ENCODE data around the gene LHX2. TPM values are rescaled to one million over a fixed set of nuclear protein-coding genes. Genes with fewer than 3 reads are reported as not detected.

Gene LHX2
- total and polyA plus RNA-seq, 9 donors, result 0.41 to 1.5 (median 0.68) TPM

- Histone ChIP-seq H3K36me3 (ENCODE audit: control insufficient read depth, insufficient read depth, low read length) (no peaks in the 10 kb centered on the region), H3K27me3 (ENCODE audit: control insufficient read depth, insufficient read depth, low read length) (peaks cover 56% of the 10 kb centered on the region), H3K27ac (ENCODE audit: low read length) (no peak overlapping the region), H3K4me1 (ENCODE audit: control insufficient read depth, insufficient read depth, low read length) (peaks cover 4% of the 10 kb centered on the region), H3K9me3 (replicated peaks; ENCODE audit: control insufficient read depth, low read depth, low read length) (no peaks in the 10 kb centered on the region), H3K4me3 (ENCODE audit: low read length) (no peak overlapping the region)
- WGBS (ENCODE audit: insufficient coverage), result 82% methylated on average over 3 of the region's 3 CpGs
- no peak for DNase-seq
These were observed 22.4 kb downstream of the LHX2 start for GRCh38 chr9:124033967-124034366.

- H3K27ac ChIP-seq (ENCODE audit: low read length), result no peak overlapping the region
- no peaks in the 10 kb centered on the region for H3K36me3 ChIP-seq (ENCODE audit: control insufficient read depth, insufficient read depth, low read length)
- no peaks in the 10 kb centered on the region for H3K9me3 ChIP-seq (replicated peaks; ENCODE audit: control insufficient read depth, low read depth, low read length)
- WGBS (ENCODE audit: insufficient coverage), result 80% methylated on average over 12 of the region's 17 CpGs
- peaks cover 2% of the 10 kb centered on the region for H3K4me1 ChIP-seq (ENCODE audit: control insufficient read depth, insufficient read depth, low read length)
- DNase-seq, result no peak
- H3K4me3 ChIP-seq (ENCODE audit: low read length), result no peak overlapping the region
- H3K27me3 ChIP-seq (ENCODE audit: control insufficient read depth, insufficient read depth, low read length), result peaks cover 64% of the 10 kb centered on the region
These were observed 23.6 kb downstream of the LHX2 start for GRCh38 chr9:124035001-124035650.

GRCh38 chr9:124036578-124036977, 25.0 kb downstream of the LHX2 start:
- no peak for DNase-seq
- peaks cover 65% of the 10 kb centered on the region for H3K27me3 ChIP-seq (ENCODE audit: control insufficient read depth, insufficient read depth, low read length)
- 100% methylated on average over 1 of the region's 1 CpG for WGBS (ENCODE audit: insufficient coverage)

GRCh38 chr9:124037790-124038189, 26.2 kb downstream of the LHX2 start:
- WGBS (ENCODE audit: insufficient coverage), result 55% methylated on average over 6 of the region's 6 CpGs
- no peak overlapping the region for H3K4me3 ChIP-seq (ENCODE audit: low read length)
- H3K27me3 ChIP-seq (ENCODE audit: control insufficient read depth, insufficient read depth, low read length), result peaks cover 65% of the 10 kb centered on the region
- H3K4me1 ChIP-seq (ENCODE audit: control insufficient read depth, insufficient read depth, low read length), result peaks cover 16% of the 10 kb centered on the region
- DNase-seq, result no peak
- no peaks in the 10 kb centered on the region for H3K36me3 ChIP-seq (ENCODE audit: control insufficient read depth, insufficient read depth, low read length)
- no peaks in the 10 kb centered on the region for H3K9me3 ChIP-seq (replicated peaks; ENCODE audit: control insufficient read depth, low read depth, low read length)
- H3K27ac ChIP-seq (ENCODE audit: low read length), result no peak overlapping the region

More at GRCh38 chr9:124036578-124036977, 25.0 kb downstream of the LHX2 start:
- no peak overlapping the region for H3K27ac ChIP-seq (ENCODE audit: low read length)
- no peak overlapping the region for H3K4me3 ChIP-seq (ENCODE audit: low read length)
- H3K4me1 ChIP-seq (ENCODE audit: control insufficient read depth, insufficient read depth, low read length), result peaks cover 6% of the 10 kb centered on the region
- no peaks in the 10 kb centered on the region for H3K36me3 ChIP-seq (ENCODE audit: control insufficient read depth, insufficient read depth, low read length)
- H3K9me3 ChIP-seq (replicated peaks; ENCODE audit: control insufficient read depth, low read depth, low read length), result no peaks in the 10 kb centered on the region

- Histone ChIP-seq H3K4me1 (ENCODE audit: control insufficient read depth, insufficient read depth, low read length) (peaks cover 16% of the 10 kb centered on the region), H3K9me3 (replicated peaks; ENCODE audit: control insufficient read depth, low read depth, low read length) (no peaks in the 10 kb centered on the region), H3K27ac (ENCODE audit: low read length) (no peak overlapping the region), H3K4me3 (ENCODE audit: low read length) (no peak overlapping the region), H3K36me3 (ENCODE audit: control insufficient read depth, insufficient read depth, low read length) (no peaks in the 10 kb centered on the region), H3K27me3 (ENCODE audit: control insufficient read depth, insufficient read depth, low read length) (peaks cover 65% of the 10 kb centered on the region)
- no peak for DNase-seq
- 40% methylated on average over 1 of the region's 6 CpGs for WGBS (ENCODE audit: insufficient coverage)
These were observed 26.7 kb downstream of the LHX2 start for GRCh38 chr9:124038239-124038638.

GRCh38 chr9:124038790-124039633, 27.4 kb downstream of the LHX2 start:
- Histone ChIP-seq H3K4me1 (ENCODE audit: control insufficient read depth, insufficient read depth, low read length) (peaks cover 16% of the 10 kb centered on the region), H3K27me3 (ENCODE audit: control insufficient read depth, insufficient read depth, low read length) (peaks cover 61% of the 10 kb centered on the region), H3K4me3 (ENCODE audit: low read length) (no peak overlapping the region), H3K36me3 (ENCODE audit: control insufficient read depth, insufficient read depth, low read length) (no peaks in the 10 kb centered on the region), H3K27ac (ENCODE audit: low read length) (no peak overlapping the region), H3K9me3 (replicated peaks; ENCODE audit: control insufficient read depth, low read depth, low read length) (no peaks in the 10 kb centered on the region)
- DNase-seq, result no peak
- 61% methylated on average over 8 of the region's 9 CpGs for WGBS (ENCODE audit: insufficient coverage)

- 13% methylated on average over 13 of the region's 21 CpGs for WGBS (ENCODE audit: insufficient coverage)
These were observed 28.8 kb downstream of the LHX2 start for GRCh38 chr9:124040186-124040931.

GRCh38 chr9:124040935-124041816, 29.6 kb downstream of the LHX2 start:
- Histone ChIP-seq H3K27ac (ENCODE audit: low read length) (no peak overlapping the region), H3K4me3 (ENCODE audit: low read length) (peak overlapping the region; percentile 36), H3K27me3 (ENCODE audit: control insufficient read depth, insufficient read depth, low read length) (peaks cover 70% of the 10 kb centered on the region), H3K4me1 (ENCODE audit: control insufficient read depth, insufficient read depth, low read length) (peaks cover 22% of the 10 kb centered on the region), H3K36me3 (ENCODE audit: control insufficient read depth, insufficient read depth, low read length) (no peaks in the 10 kb centered on the region), H3K9me3 (replicated peaks; ENCODE audit: control insufficient read depth, low read depth, low read length) (no peaks in the 10 kb centered on the region)
- no peak for DNase-seq
- 9% methylated on average over 46 of the region's 55 CpGs for WGBS (ENCODE audit: insufficient coverage)

More at GRCh38 chr9:124040186-124040931, 28.8 kb downstream of the LHX2 start:
- peaks cover 17% of the 10 kb centered on the region for H3K4me1 ChIP-seq (ENCODE audit: control insufficient read depth, insufficient read depth, low read length)
- peaks cover 63% of the 10 kb centered on the region for H3K27me3 ChIP-seq (ENCODE audit: control insufficient read depth, insufficient read depth, low read length)
- no peaks in the 10 kb centered on the region for H3K9me3 ChIP-seq (replicated peaks; ENCODE audit: control insufficient read depth, low read depth, low read length)
- H3K27ac ChIP-seq (ENCODE audit: low read length), result no peak overlapping the region
- H3K4me3 ChIP-seq (ENCODE audit: low read length), result no peak overlapping the region
- H3K36me3 ChIP-seq (ENCODE audit: control insufficient read depth, insufficient read depth, low read length), result no peaks in the 10 kb centered on the region
- no peak for DNase-seq

- Histone ChIP-seq H3K9me3 (replicated peaks; ENCODE audit: control insufficient read depth, low read depth, low read length) (no peaks in the 10 kb centered on the region), H3K27me3 (ENCODE audit: control insufficient read depth, insufficient read depth, low read length) (peaks cover 70% of the 10 kb centered on the region), H3K4me3 (ENCODE audit: low read length) (no peak overlapping the region), H3K36me3 (ENCODE audit: control insufficient read depth, insufficient read depth, low read length) (no peaks in the 10 kb centered on the region), H3K4me1 (ENCODE audit: control insufficient read depth, insufficient read depth, low read length) (peaks cover 22% of the 10 kb centered on the region), H3K27ac (ENCODE audit: low read length) (no peak overlapping the region)
- WGBS (ENCODE audit: insufficient coverage), result no CpG with 5 or more reads among the region's 4 CpGs
- no peak for DNase-seq
These were observed 30.2 kb downstream of the LHX2 start for GRCh38 chr9:124041817-124042116.

Measured in muscle of leg (tissue), 11 donors.